NCI-H345 (cell line): ENCODE results near the gene GALNT10.
A peak's percentile ranks its signal among the peaks of the same experiment; 100 is the strongest.

ENCODE experiments used
- DNase-seq: peaks from one replicate; lab custom pipeline; 2025; lab: John Stamatoyannopoulos, UW

The GALNT10 gene

DNA sequence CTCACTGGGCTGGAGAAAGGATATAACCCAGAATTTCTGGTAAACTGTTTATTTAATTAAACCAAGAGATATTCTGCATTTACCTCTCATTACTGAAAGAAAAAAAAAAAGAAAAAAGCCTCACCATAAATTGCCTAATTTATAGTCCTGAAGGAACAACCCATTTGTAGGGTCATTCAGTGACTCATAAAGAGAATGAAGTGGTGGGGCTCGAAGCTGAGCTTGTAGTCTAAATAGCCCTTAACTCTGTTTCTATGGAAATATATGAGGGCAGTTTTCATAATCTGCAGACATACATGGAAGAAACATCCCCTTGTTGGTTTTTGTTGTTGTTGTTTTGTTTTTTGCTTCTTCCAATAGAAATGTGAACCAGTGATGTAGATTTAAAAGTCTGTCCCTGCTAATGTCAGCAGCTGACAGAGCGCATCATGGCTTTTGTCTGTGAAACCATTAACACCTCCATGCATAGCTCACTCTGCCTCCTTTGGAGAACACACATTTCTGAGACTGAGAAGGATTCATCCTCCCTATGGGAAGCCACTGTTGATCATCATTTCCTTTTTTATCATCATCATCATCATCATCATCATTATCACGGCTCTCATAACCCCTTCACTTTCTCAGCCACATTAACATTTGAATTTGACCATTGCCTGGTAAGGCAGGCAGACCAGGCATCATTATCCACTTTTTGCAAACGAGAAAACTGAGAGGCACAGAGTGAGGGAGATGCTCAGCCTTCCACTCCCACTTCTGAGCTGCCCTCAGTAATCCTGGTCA lies 187.4 kb downstream of the GALNT10 start:
- DNase-seq, result no peak

DNA sequence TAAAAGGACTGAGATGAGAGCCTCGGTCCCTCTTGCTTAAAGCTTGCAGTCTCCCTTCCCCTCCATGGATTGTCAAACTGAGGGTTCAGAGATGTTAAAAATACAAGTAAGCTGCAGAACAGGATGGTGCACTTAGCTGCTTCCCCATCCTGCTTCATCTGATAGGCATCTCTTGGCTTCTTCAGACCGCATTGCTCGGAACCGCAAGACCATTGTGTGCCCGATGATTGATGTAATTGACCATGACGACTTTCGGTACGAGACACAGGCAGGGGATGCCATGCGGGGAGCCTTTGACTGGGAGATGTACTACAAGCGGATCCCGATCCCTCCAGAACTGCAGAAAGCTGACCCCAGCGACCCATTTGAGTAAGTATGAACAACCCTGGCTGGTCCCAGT lies 189.7 kb downstream of the GALNT10 start:
- no peak for DNase-seq

DNA sequence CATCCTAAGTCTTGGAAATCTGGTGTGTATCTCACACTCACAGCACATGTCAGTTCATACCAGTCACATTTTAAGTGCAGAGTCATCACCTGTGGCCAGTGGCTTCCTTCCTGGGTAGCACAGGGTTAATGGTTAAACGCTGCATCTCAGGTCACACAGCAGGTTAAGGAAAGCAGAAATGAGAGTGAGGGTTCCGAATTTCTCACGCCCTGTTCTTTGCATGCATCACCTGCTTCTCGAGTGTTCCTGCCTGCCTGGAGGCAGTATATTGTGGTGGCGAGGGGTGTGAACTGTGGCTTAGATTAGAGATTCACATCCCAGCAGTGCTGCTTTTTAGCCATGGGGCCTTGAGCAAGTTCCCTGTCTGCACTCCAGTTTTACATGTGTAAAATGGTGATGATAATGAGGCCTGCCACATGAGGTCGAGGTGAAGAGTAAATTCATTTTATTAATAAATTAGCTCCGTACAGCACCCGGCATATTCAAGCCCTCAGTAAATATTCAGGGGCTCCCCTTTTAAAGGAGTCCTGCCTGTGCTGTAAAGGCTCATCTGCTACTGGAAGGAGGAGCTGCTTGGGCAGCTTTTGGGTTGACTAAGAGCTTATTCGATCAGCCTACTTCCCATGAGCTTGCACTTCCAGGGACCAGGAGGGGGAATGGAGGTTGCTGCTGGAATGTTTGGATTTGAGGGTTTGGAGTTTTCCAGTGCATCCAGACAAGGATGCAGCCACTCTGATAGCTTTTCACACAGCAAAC lies 194.1 kb downstream of the GALNT10 start:
- peak; percentile 61 for DNase-seq

DNA sequence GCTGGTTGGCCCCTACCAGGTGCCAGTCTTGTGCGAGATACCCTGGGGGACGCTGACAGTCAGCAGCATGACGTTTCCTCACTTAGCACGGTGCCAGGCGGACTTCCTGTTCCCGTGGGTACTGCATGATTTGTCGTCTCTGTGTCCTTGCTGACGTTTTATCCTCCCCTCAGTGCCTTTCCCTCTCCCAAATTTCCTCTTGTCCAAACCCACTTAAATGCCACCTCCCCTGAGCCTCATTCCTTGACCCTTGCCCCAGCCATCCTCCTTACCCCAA lies 194.6 kb downstream of the GALNT10 start:
- DNase-seq, result no peak

GRCh38 chr5:154386952-154387629 lies 196.6 kb downstream of the GALNT10 start:
- DNase-seq, result no peak

- no peak for DNase-seq
These were observed 198.3 kb downstream of the GALNT10 start for GRCh38 chr5:154388842-154389241.

GRCh38 chr5:154390096-154390495 lies 199.6 kb downstream of the GALNT10 start:
- no peak for DNase-seq

DNA sequence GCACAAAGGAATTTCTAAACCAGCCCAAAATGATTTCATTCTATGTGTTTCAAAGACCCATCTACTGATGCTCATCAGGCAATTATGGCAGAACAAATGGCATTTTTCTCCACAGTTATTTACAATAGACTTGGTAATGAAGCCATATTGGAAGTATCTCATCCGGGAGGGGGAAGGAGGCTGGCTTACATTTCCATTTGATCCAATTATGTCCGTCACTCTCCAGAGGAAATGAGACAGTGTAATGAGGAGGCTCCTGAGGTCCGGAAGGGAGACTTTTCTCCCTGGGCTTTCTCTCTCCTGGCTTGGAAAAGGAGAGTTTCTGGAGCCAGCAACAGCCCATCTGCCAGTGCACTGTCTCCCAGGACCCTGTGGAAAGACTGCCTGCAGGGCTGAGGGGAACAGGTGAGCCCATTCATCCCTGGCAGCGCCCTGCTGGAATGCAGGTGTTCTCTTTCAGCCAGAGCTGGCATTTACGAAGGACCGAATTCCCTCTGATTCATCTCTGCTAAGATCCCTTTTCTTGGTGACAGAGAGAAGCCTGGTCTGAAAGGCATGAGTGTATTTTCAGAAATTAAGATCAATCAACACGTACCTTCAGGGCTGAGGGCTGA lies 200.3 kb downstream of the GALNT10 start:
- no peak for DNase-seq

- no peak for DNase-seq
These were observed 201.3 kb downstream of the GALNT10 start for GRCh38 chr5:154391788-154392187.

DNA sequence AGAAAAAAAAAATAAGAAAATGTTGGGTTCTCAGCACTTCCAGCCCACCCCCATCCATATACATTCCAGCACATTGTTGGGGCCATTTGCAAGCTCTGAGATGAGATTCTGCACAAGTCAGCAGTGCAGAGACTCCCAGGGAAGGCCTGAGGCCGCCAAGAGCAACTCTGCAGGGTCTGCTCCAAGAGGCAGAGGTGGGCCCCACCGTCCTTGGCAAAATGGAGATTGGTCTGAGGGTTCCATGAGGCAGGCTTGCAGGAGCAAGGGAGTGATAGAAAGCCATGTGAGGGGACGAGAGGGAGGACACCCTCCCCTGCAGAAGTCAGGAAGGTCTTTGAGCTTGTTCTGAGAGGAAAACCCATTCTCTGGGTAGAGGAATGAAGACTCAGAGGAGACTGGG lies 203.3 kb downstream of the GALNT10 start:
- no peak for DNase-seq

GRCh38 chr5:154394307-154394706 lies 203.8 kb downstream of the GALNT10 start:
- no peak for DNase-seq

DNA sequence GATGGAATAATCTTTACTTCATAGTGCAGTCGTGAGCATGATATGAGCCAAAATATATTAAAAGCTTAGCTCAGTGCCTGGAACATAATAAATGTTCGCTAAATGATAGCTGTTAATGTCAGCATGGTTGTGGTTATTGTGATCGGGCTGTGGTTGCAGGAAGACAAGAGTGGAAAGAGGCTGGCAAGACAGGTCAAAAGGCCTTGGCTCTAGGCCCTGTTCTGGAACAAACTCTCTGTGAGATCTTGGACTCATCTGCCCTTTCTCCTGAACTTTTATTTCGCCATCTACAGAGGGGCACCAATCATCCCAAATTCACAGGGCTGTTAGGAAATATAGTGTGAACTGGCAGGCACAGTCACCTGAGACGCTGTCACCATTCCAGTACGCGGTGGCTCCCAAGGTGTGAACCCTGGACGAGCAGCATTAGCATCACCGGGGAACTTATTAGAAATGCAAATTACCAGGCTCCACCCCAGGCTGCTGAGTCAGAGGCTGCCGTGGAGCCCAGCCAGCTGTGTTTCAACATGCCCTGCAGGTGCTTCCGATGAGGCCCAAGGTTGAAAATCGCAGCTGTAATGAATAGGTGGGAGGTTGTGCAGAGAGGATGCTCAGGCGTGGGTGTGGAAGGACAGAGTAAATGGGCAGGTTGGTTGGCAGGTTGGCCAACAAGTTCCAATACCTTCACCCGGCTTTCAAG lies 205.0 kb downstream of the GALNT10 start:
- peak; percentile 68 for DNase-seq

- DNase-seq, result no peak
These were observed 205.6 kb downstream of the GALNT10 start for GRCh38 chr5:154396128-154396527.

DNA sequence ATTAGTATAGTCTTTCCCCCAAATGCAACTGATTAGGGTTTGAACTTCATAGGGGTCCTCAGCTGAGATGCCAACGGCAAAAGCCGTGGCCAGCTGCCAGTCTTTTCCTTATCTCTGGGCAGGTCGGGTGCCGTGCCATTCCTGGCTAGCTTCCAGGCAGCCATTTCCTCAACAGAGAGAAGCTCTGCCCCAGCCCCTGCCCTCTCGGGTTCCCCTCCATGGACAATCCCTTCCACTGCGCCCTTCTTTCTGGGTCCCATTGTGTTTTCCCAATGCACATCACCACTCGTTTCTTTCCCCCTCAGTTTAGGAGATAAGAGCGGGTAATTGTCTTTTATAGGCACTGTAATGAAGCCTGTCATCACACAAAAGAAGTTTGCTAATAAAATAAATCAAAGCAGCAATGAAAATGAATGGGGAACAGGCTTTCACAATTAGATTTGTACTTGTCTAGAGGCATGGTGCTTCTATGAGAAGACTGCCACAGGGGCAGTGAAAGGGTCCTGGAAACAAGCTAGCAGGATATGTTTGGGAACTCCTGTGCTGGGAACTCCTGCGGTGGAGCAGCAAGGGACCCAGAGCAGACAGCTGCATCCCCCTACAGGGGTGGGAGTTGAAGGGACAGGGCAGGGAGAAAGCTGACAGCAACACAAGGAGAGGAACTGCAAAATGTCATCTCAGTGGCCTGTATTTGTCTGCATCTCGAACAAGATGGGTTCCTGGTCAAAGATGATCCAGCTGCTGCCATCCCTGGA lies 207.3 kb downstream of the GALNT10 start:
- peak; percentile 80 for DNase-seq

GRCh38 chr5:154400678-154401077 lies 210.1 kb downstream of the GALNT10 start:
- no peak for DNase-seq

DNA sequence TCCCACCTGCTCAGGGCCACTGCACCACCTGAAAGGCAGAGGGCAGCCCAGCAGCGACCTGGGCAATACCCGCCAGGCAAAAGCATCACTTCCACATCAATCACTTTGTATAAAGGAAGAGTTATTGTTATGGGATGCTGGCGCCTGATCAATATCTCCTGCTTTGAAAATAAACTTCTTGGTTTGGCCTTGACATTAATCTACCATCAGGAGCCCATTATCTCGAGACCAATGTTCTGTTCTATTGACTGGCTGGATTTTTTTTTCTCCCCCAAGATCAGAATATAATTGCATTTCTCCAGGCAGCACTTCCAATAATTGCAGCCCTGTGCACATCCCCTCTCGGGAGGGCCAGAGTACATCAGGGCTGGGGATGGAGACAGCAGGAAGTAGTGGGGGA lies 210.8 kb downstream of the GALNT10 start:
- DNase-seq, result no peak

DNA sequence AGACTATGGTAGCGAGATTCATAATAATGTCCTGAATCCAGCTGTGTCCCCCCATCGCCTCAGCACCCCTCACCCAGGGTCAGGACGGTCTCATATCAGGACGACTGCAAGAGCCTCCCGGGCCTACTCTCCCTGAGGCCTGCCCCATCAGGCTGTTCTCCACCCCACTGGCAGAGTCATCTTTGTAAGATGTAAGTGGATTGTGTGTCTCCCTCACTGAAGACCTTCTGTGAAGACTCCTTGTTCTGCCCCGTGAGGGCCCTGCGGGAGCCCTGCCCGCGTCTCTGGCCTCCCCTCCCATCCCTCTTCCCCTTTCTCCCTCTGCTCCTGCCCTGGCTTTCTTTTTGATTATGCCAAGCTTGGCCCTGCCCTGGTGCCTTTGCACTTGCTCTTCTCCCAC lies 211.4 kb downstream of the GALNT10 start:
- no peak for DNase-seq

DNA sequence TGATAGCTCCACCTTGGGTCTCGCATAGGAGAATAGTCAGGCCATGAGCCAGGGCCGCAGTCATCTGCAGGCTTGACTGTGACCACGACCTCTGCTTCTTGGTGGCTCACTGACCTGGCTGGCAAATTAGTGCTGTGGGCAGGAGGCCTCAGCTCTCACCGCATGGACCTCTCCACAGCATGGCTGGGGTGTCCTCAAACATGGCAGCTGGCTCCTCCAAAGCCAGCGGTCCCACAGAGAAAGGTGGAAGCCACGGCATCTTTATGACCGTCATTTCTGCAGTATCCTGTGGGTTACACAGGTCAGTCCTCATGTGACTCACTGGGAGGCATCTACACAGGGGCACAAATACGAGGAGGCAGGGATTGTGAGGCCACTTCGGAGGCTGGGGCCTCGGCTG lies 212.1 kb downstream of the GALNT10 start:
- no peak for DNase-seq

GRCh38 chr5:154403234-154403633 lies 212.7 kb downstream of the GALNT10 start:
- DNase-seq, result no peak

GRCh38 chr5:154403776-154404387 lies 213.3 kb downstream of the GALNT10 start:
- no peak for DNase-seq
